Renal pelvis (tissue), 3 donors: ENCODE results near the gene DYRK3. TPM values are rescaled to one million over a fixed set of nuclear protein-coding genes. Genes with fewer than 3 reads are reported as not detected.

Experiments used
- polyA plus RNA-seq, 3 donors: library from polyadenylated mRNA; unstranded; fragments of 120-200 nt; gene quantifications; one replicate each; pipeline ENCODE4 v1.2.1, GENCODE V29; 2013; ENCODE audit not compliant: insufficient read length in 3 of 3

The DYRK3 gene
- polyA plus RNA-seq, 3 donors: 8.2 to 9.0 (median 8.4) TPM

Other genes with a start within 250 kb of the DYRK3 start
- 1 to 10 TPM; 5.8 to 6.6 (median 6.0) TPM for gene IKBKE, start 165.1 kb upstream of the DYRK3 start, polyA plus RNA-seq
- gene RASSF5, start 128.0 kb upstream of the DYRK3 start, polyA plus RNA-seq: 1 to 10 TPM; 4.4 to 5.0 (median 4.6) TPM
- gene EIF2D, start 23.1 kb upstream of the DYRK3 start, polyA plus RNA-seq: 10 to 100 TPM; 77.1 to 97.2 (median 89.5) TPM
- gene MAPKAPK2, start 49.4 kb downstream of the DYRK3 start, polyA plus RNA-seq: 10 to 100 TPM; 69.8 to 78.5 (median 76.2) TPM
- 1 to 10 TPM in 1 of 3 donors, under 1 TPM in 2; 0.62 to 1.2 (median 0.83) TPM for gene IL19, start 135.2 kb downstream of the DYRK3 start, polyA plus RNA-seq
- gene IL10, start 137.0 kb downstream of the DYRK3 start, polyA plus RNA-seq: under 1 TPM; 0.07 to 0.65 (median 0.23) TPM
- not detected for gene IL20, start 230.1 kb downstream of the DYRK3 start, polyA plus RNA-seq